Vagina (tissue), 2 donors: ENCODE results near the gene ATP11A.

Experiments
- CTCF ChIP-seq, 3 experiments: fragments of 450-650 bp in 2 of 3; fragments of 200-600 bp in 1 of 3; sonication (generic) in 1 of 3; IDR thresholded peaks; one replicate each; pipeline ENCODE4 v1.5.1; 2017 to 2019; ENCODE audit warnings: antibody characterized with exemption in 3 of 3, mild to moderate bottlenecking in 2 of 3, moderate library complexity in 2 of 3
- POLR2A ChIP-seq, 2 donors: fragments of 450-650 bp; IDR thresholded peaks; one replicate each; pipeline ENCODE4 v1.6.1; 2017; ENCODE audit warnings: antibody characterized with exemption in 2 of 2, mild to moderate bottlenecking in 2 of 2, moderate library complexity in 2 of 2
- POLR2AphosphoS5 ChIP-seq, 2 donors: sonication (generic); formaldehyde crosslinking; IDR thresholded peaks; one replicate each; pipeline ENCODE4 v1.9.0; 2017; ENCODE audit warnings: antibody characterized with exemption in 2 of 2, mild to moderate bottlenecking in 2 of 2, low read depth in 1 of 2; ENCODE audit not compliant: insufficient read depth in 1 of 2

- TF ChIP-seq CTCF (IDR thresholded peaks at IDR 0.05) (no peak), POLR2A (IDR thresholded peaks at IDR 0.05) (no peak), POLR2AphosphoS5 (IDR thresholded peaks at IDR 0.05; ENCODE audit: insufficient read depth in 1 of 2, low read depth in 1 of 2) (no peak)
Measured at GRCh38 chr13:112911883-112912282, 222.0 kb downstream of the ATP11A start.
